IMR-90 (cell line): Measurements from ENCODE around the gene UPF1. TPM values are rescaled to one million over a fixed set of nuclear protein-coding genes. Genes with fewer than 3 reads are reported as not detected.

Experiments
- ATAC-seq: fragments of 200-7000 bp; cut with Tn5 transposase; 2 replicates; pipeline ENCODE4 v1.9.1; 2020; ENCODE audit warnings: low read depth, mild to moderate bottlenecking, moderate library complexity
- BruUV-seq: library from RNA; stranded (reverse); fragments of 400-500 nt; replicated peaks from 2 replicates; lab custom pipeline; 2021; lab: Mats Ljungman, UMichigan
- CTCF ChIA-PET: fragments of 300-600 bp; formaldehyde crosslinking; extraction: SDS; loops from one replicate; lab custom pipeline; 2021; ENCODE audit warnings: antibody characterized with exemption; lab: Yijun Ruan, JAX
- POLR2A ChIA-PET: fragments of 300-600 bp; sonication (Branson Sonifier 250); formaldehyde crosslinking; loops from one replicate; lab custom pipeline; 2022; ENCODE audit warnings: antibody characterized with exemption; ENCODE audit not compliant: unreplicated experiment; lab: Charles Lee
- DNase-seq: peaks from one replicate; pipeline ENCODE4 v3.0.0; 2013
- H2AFZ ChIP-seq: replicated peaks from 2 replicates; pipeline ENCODE3; 2013; ENCODE audit warnings: low read length, mild to moderate bottlenecking; ENCODE audit not compliant: poor library complexity
- H2AK5ac ChIP-seq: 2 replicates; pipeline ENCODE4 v1.6.1; 2013; ENCODE audit warnings: low read depth, low read length, inconsistent platforms
- H2AK9ac ChIP-seq: replicated peaks from 2 replicates; pipeline ENCODE3; 2013; ENCODE audit warnings: mild to moderate bottlenecking, low read depth, low read length, moderate library complexity; ENCODE audit not compliant: poor library complexity
- H2BK120ac ChIP-seq: 2 replicates; pipeline ENCODE4 v1.6.1; 2013; ENCODE audit warnings: low read depth, low read length, inconsistent platforms
- H2BK15ac ChIP-seq: 3 replicates; pipeline ENCODE4 v1.6.1; 2013; ENCODE audit warnings: low read depth, low read length, inconsistent platforms
- H2BK20ac ChIP-seq: 2 replicates; pipeline ENCODE4 v1.6.1; 2013; ENCODE audit warnings: low read depth, mild to moderate bottlenecking, inconsistent platforms, low read length, moderate library complexity
- H2BK5ac ChIP-seq: 2 replicates; pipeline ENCODE4 v1.6.1; 2013; ENCODE audit warnings: mild to moderate bottlenecking, low read depth, low read length, inconsistent platforms; ENCODE audit not compliant: poor library complexity, severe bottlenecking
- H3K14ac ChIP-seq: replicated peaks from 2 replicates; pipeline ENCODE4 v1.6.1; 2013; ENCODE audit warnings: low read depth, low read length, inconsistent platforms
- H3K18ac ChIP-seq: 2 replicates; pipeline ENCODE4 v1.6.1; 2013; ENCODE audit warnings: low read depth, low read length, control low read depth
- H3K23ac ChIP-seq: 2 replicates; pipeline ENCODE4 v1.6.1; 2013; ENCODE audit warnings: low read depth, low read length, inconsistent platforms
- H3K27ac ChIP-seq: 2 replicates; pipeline ENCODE4 v1.5.1; 2013; ENCODE audit warnings: mild to moderate bottlenecking, control low read depth, low read length; ENCODE audit not compliant: insufficient read depth
- H3K27me3 ChIP-seq: 2 replicates; pipeline ENCODE4 v1.6.1; 2013; ENCODE audit warnings: low read length; ENCODE audit not compliant: control insufficient read depth, insufficient read depth
- H3K36me3 ChIP-seq: 2 replicates; pipeline ENCODE4 v1.6.1; 2013; ENCODE audit warnings: low read length, mixed read lengths; ENCODE audit not compliant: control insufficient read depth, insufficient read depth
- H3K4ac ChIP-seq: 2 replicates; pipeline ENCODE4 v1.6.1; 2013; ENCODE audit warnings: low read depth, low read length, inconsistent platforms
- H3K4me1 ChIP-seq: 2 replicates; pipeline ENCODE4 v1.6.1; 2013; ENCODE audit warnings: low read length, mixed read lengths; ENCODE audit not compliant: control insufficient read depth, insufficient read depth
- H3K4me2 ChIP-seq: 2 replicates; pipeline ENCODE4 v1.6.1; 2013; ENCODE audit warnings: low read depth, mild to moderate bottlenecking, control low read depth, low read length, moderate library complexity
- H3K4me3 ChIP-seq: 2 replicates; pipeline ENCODE4 v1.5.1; 2013; ENCODE audit warnings: low read depth, mild to moderate bottlenecking, control low read depth, low read length, moderate library complexity; ENCODE audit not compliant: insufficient read depth
- H3K56ac ChIP-seq: 2 replicates; pipeline ENCODE4 v1.6.1; 2013; ENCODE audit warnings: low read length, inconsistent platforms; ENCODE audit not compliant: insufficient read depth; ENCODE audit errors: extremely low read depth
- H3K79me1 ChIP-seq, 2 experiments: 2 replicates each; pipeline ENCODE4 v1.6.1; 2013; ENCODE audit warnings: low read length in 2 of 2, inconsistent platforms in 1 of 2, low read depth in 1 of 2
- H3K9ac ChIP-seq: 2 replicates; pipeline ENCODE4 v1.6.1; 2013; ENCODE audit warnings: low read depth, low read length, control low read depth
- H3K9me1 ChIP-seq: 2 replicates; pipeline ENCODE4 v1.6.1; 2013; ENCODE audit warnings: low read length, inconsistent platforms; ENCODE audit not compliant: insufficient read depth
- H3K9me3 ChIP-seq: 2 replicates; pipeline ENCODE4 v1.6.1; 2013; ENCODE audit warnings: low read length; ENCODE audit not compliant: control insufficient read depth, insufficient read depth
- H4K20me1 ChIP-seq: 2 replicates; pipeline ENCODE4 v1.6.1; 2013; ENCODE audit warnings: low read length, inconsistent platforms; ENCODE audit not compliant: insufficient read depth
- H4K5ac ChIP-seq: 2 replicates; pipeline ENCODE4 v1.6.1; 2013; ENCODE audit warnings: mild to moderate bottlenecking, low read depth, low read length, control low read depth
- H4K8ac ChIP-seq, 2 experiments: 2 replicates each; pipeline ENCODE4 v1.6.1; 2013; ENCODE audit warnings: low read depth in 2 of 2, low read length in 2 of 2, control low read depth in 1 of 2, inconsistent platforms in 1 of 2
- H4K91ac ChIP-seq: 2 replicates; pipeline ENCODE4 v1.6.1; 2013; ENCODE audit warnings: low read depth, low read length, inconsistent platforms; ENCODE audit not compliant: insufficient read depth
- CEBPB ChIP-seq: IDR thresholded peaks from 2 replicates; pipeline ENCODE4 v1.6.1; 2012; ENCODE audit warnings: low read depth, low read length, improper control_type of control experiment
- FOS ChIP-seq: fragments of 150-350 bp; IDR thresholded peaks from 2 replicates; pipeline ENCODE4 v1.6.1; 2016; ENCODE audit warnings: low read depth, low read length
- MAFK ChIP-seq: IDR thresholded peaks from 2 replicates; pipeline ENCODE4 v1.6.1; 2012; ENCODE audit warnings: low read depth, low read length, improper control_type of control experiment
- MAZ ChIP-seq: IDR thresholded peaks from 2 replicates; pipeline ENCODE4 v1.6.1; 2012; ENCODE audit warnings: low read depth, mild to moderate bottlenecking, low read length, improper control_type of control experiment, moderate library complexity, borderline replicate concordance
- MXI1 ChIP-seq: IDR thresholded peaks from 2 replicates; pipeline ENCODE4 v1.6.1; 2012; ENCODE audit warnings: low read depth, mild to moderate bottlenecking, low read length, moderate library complexity, borderline replicate concordance
- NFE2L2 ChIP-seq: fragments of 150-350 bp; IDR thresholded peaks from 2 replicates; pipeline ENCODE4 v1.6.1; 2016; ENCODE audit warnings: low read depth, mild to moderate bottlenecking, low read length
- POLR2A ChIP-seq: IDR thresholded peaks from 2 replicates; pipeline ENCODE4 v1.6.1; 2012; ENCODE audit warnings: mild to moderate bottlenecking, low read depth, low read length
- RAD21 ChIP-seq: IDR thresholded peaks from 2 replicates; pipeline ENCODE4 v1.6.1; 2012; ENCODE audit warnings: low read length, improper control_type of control experiment
- RCOR1 ChIP-seq: IDR thresholded peaks from 2 replicates; pipeline ENCODE4 v1.6.1; 2012; ENCODE audit warnings: mild to moderate bottlenecking, low read length, improper control_type of control experiment; ENCODE audit not compliant: insufficient replicate concordance
- SMC3 ChIP-seq: fragments of 150-350 bp; IDR thresholded peaks from 2 replicates; pipeline ENCODE4 v1.6.1; 2016; ENCODE audit warnings: low read depth, mild to moderate bottlenecking, antibody characterized with exemption, low read length, moderate library complexity
- WGBS, 2 experiments: methylation state at CpG; one replicate each; pipeline versions ENCODE4 v1.1.5 to v1.1.7; 2013; ENCODE audit warnings: missing lambda C conversion rate in 2 of 2; ENCODE audit not compliant: insufficient read length in 1 of 2; ENCODE audit errors: extremely low coverage in 2 of 2; 5-methylcytosine and 5-hydroxymethylcytosine counted together
- dilution Hi-C: fragments of 300-500 bp; cut with HindIII; formaldehyde crosslinking; loops from one replicate; pipeline ENCODE4 v1.14.3; 2018; ENCODE audit warnings: low sequenced_read_pairs; ENCODE audit not compliant: unreplicated experiment
- in situ Hi-C: fragments of 300-500 bp; cut with MboI; formaldehyde crosslinking; loops from 3 replicates; pipeline ENCODE4 v1.14.3; 2019; ENCODE audit warnings: low sequenced_read_pairs, inconsistent platforms, mixed read lengths
- intact Hi-C: fragments of 100-400 bp; cut with micrococcal nuclease; formaldehyde crosslinking; loops from 2 replicates; pipeline ENCODE4 v1.10.0; 2022
- polyA plus RNA-seq, 3 experiments: library from polyadenylated mRNA; depleted of rRNA; stranded (reverse); fragments of >200 nt; gene quantifications; 2 replicates each; pipeline ENCODE4 v1.2.3, GENCODE V29; 2012; ENCODE audit warnings: low replicate concordance in 1 of 3
- total RNA-seq: library from RNA; depleted of rRNA; stranded (reverse); fragments of >200 nt; gene quantifications from 2 replicates; pipeline ENCODE4 v1.2.3, GENCODE V29; 2012
- TF ChIP-seq, protein P1 (sequence below): fragments of 150-350 bp; IDR thresholded peaks from 2 replicates; pipeline ENCODE4 v1.6.1; 2016; ENCODE audit warnings: low read depth, mild to moderate bottlenecking, low read length, moderate library complexity, borderline replicate concordance
- TF ChIP-seq, protein P2 (sequence below): fragments of 150-350 bp; IDR thresholded peaks from 2 replicates; pipeline ENCODE4 v1.6.1; 2017; ENCODE audit warnings: mild to moderate bottlenecking, antibody characterized with exemption, low read length, low read depth

UPF1 gene
- total and polyA plus RNA-seq, 2 of the 4 experiments (the other 2 are of a cell fraction) = 31.2 to 50.3 TPM

DNA sequence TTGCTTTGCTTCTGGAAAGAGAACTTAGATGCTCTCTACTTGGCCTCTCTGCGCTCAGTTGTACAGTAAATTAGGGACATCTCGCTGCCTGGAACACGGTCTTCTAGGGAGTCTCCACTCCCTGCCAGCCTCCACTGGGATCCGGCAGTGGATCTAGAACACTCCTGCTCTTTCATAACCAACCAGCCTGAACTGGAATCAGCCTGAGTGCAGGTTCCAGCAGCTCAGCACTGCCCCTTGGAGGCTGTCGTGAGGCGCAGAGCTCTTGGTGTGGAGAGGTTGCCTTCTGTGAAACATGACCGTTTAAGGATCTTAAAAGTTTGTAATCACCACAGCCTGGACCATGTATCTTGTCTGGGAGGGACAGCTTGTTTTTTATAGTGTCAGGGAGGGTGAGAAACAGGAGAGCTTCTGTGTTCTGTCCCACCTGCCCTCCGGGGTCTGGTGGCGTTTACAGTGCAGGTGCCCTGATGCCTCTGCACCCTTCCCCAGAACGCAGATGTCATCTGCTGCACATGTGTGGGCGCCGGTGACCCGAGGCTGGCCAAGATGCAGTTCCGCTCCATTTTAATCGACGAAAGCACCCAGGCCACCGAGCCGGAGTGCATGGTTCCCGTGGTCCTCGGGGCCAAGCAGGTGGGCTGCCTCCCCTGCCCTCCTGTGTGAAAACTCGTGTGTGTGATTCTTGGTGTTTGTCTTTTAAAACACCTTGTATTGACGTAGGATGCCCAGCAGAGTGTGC is 24.8 kb downstream of the UPF1 start (continued):
- TF ChIP-seq RCOR1 = no peak

DNA sequence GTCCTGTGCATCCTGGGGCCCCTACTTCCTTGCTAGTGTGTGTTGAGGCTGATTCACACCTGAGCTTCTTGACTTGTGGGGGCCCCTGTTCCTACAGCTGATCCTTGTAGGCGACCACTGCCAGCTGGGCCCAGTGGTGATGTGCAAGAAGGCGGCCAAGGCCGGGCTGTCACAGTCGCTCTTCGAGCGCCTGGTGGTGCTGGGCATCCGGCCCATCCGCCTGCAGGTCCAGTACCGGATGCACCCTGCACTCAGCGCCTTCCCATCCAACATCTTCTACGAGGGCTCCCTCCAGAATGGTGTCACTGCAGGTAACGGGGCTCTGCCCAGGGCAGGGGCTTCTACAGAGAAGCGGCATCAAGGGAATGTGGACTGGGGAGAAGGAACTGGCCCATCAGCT is 25.5 kb downstream of the UPF1 start:
- in situ Hi-C loops = loop anchor here (5.0 kb wide), 1 partner anchor 275 kb away; no protein-coding TSS in a partner anchor
- no peak overlapping the region for H3K56ac ChIP-seq
- H2AFZ ChIP-seq = no peak overlapping the region
- POLR2A ChIA-PET = no interaction called here
- H3K4me1 ChIP-seq = no peaks in the 10 kb centered on the region
- H4K91ac ChIP-seq = no peak overlapping the region
- no peak for TF ChIP-seq CEBPB
- no peak for TF ChIP-seq NFE2L2
- no peak for TF ChIP-seq MXI1
- TF ChIP-seq, protein P1, sequence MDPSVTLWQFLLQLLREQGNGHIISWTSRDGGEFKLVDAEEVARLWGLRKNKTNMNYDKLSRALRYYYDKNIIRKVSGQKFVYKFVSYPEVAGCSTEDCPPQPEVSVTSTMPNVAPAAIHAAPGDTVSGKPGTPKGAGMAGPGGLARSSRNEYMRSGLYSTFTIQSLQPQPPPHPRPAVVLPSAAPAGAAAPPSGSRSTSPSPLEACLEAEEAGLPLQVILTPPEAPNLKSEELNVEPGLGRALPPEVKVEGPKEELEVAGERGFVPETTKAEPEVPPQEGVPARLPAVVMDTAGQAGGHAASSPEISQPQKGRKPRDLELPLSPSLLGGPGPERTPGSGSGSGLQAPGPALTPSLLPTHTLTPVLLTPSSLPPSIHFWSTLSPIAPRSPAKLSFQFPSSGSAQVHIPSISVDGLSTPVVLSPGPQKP = no peak
- TF ChIP-seq, protein P2, sequence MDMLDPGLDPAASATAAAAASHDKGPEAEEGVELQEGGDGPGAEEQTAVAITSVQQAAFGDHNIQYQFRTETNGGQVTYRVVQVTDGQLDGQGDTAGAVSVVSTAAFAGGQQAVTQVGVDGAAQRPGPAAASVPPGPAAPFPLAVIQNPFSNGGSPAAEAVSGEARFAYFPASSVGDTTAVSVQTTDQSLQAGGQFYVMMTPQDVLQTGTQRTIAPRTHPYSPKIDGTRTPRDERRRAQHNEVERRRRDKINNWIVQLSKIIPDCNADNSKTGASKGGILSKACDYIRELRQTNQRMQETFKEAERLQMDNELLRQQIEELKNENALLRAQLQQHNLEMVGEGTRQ = no peak
- no peak for TF ChIP-seq POLR2A
- no peak for TF ChIP-seq FOS
- TF ChIP-seq SMC3 = no peak
- TF ChIP-seq MAFK = no peak
- no peak for TF ChIP-seq MAZ
- no peak for TF ChIP-seq RAD21
- H3K79me1 ChIP-seq = peaks cover 26 to 61% of the 10 kb centered on the region in 2 experiments; a peak in 3 of 4 replicates
- H3K4me2 ChIP-seq = no peak overlapping the region
- H4K8ac ChIP-seq = no peak overlapping the region
- 93% methylated on average over 3 of the region's 13 CpGs; no CpG with 5 or more reads in 1 of the 2 experiments for WGBS, 2 experiments
- H3K27me3 ChIP-seq = no peaks in the 10 kb centered on the region
- no peak overlapping the region for H2BK15ac ChIP-seq
- peaks cover 93% of the 10 kb centered on the region for H3K36me3 ChIP-seq
- H3K4ac ChIP-seq = no peak overlapping the region
- peaks cover 30% of the 10 kb centered on the region for H4K20me1 ChIP-seq
- ATAC-seq (no peak), DNase-seq (no peak)
- no peak overlapping the region for H2AK5ac ChIP-seq
- no peak overlapping the region for H2BK120ac ChIP-seq
- no TSS peak for BruUV-seq
- H3K9me3 ChIP-seq = no peaks in the 10 kb centered on the region
- dilution Hi-C loops = no loop called here
- H3K4me3 ChIP-seq = no peak overlapping the region
- no peak overlapping the region for H3K27ac ChIP-seq
- no peak overlapping the region for H3K23ac ChIP-seq
- H3K14ac ChIP-seq = no peak overlapping the region
- no peaks in the 10 kb centered on the region for H3K9me1 ChIP-seq
- CTCF ChIA-PET = interaction anchor here (1.5 kb wide), 1 partner anchor 10 kb away, joined by 5 read pairs; no protein-coding TSS in a partner anchor
- no peak overlapping the region for H4K5ac ChIP-seq
- no peak overlapping the region for H3K18ac ChIP-seq
- no peak overlapping the region for H2BK20ac ChIP-seq
- intact Hi-C loops = no loop called here
- no peak overlapping the region for H2AK9ac ChIP-seq
- H3K9ac ChIP-seq = no peak overlapping the region
- H2BK5ac ChIP-seq = no peak overlapping the region
